ENCODE data around the gene LYRM4. TPM values are rescaled to one million over a fixed set of nuclear protein-coding genes. Genes with fewer than 3 reads are reported as not detected.
A peak's percentile ranks its signal among the peaks of the same experiment; 100 is the strongest.

The LYRM4 gene
- total RNA-seq, 1 donor from 2014 or later: 39.3 TPM

DNA sequence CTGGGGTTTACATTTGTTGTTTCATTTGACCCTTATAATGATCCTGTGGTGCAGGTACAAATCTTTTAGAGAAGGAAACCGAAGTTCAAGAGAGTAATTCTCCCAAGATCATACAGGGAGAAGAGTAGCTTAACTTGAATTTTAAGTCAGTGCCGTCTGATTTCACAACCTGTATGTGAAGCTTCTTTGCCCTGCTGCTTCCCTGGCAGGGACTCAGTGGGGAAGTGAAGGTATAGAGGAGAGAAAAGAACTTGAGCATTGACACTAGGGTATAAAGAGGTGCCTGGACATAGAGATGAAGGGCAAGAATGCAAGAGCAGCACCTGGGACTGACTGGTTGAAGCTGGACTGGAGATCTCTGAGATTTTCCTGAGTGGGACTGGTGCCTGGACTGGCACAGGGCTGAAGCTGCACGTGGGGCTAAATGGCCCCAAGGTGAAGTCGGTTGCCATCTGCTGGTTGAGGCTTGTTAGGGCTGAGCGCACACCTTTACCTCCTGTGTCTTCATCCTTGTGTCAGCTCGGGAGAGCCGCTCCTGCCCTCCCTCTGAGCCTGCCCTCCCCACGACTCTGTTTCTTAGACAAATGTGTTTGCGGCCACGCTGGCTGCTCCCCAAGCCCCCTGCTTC lies 42.4 kb upstream of the LYRM4 start:
- Mint-ChIP-seq H3K4me1 (peaks cover 5% of the 10 kb centered on the region), H3K36me3 (ENCODE audit: low read depth) (no peaks in the 10 kb centered on the region), H3K4me3 (no peak overlapping the region), H3K27ac (ENCODE audit: unreplicated experiment) (no peak overlapping the region), H3K9me3 (no peaks in the 10 kb centered on the region), H3K27me3 (ENCODE audit: low read depth) (no peaks in the 10 kb centered on the region)
- no peak for DNase-seq (ENCODE audit: low read depth, low spot score)
- peak; percentile 59 for TF ChIP-seq CTCF (conservative IDR thresholded peaks at IDR 0.05)

DNA sequence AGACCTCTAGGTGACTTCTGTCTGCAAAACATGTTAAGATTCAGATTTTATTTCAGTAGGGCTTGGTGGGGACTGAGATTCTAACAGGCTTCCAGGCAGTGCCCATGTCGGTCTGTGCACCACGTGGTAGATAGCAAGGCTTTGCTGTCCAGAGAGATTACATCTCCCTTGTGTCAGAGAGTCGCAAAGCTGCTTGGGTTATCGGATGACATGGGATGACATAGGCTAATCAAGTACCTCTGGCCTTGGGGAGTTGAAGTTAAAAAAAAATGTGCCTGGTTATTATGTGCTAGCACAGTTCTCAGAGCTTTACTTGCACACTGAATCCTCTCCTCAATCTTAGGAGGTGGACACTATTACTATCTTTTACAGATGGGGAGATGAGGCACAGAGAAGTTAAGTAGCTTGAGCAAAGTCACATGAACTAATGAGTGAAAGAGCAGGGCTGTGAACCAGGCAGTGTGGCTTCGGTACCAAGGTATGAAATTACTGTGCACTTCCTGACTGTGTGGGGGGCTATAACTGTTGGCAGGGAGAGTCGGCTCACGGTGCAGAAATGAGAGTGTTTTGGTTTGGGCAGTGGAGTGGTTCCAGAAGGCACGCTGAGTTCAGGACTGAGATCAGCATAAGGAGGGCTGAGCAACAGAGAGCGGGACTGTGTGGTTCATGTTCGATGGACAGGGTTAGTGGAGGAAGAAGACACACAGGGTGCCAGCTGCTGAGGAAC lies 41.6 kb upstream of the LYRM4 start:
- peaks cover 5% of the 10 kb centered on the region for H3K4me1 Mint-ChIP-seq

DNA sequence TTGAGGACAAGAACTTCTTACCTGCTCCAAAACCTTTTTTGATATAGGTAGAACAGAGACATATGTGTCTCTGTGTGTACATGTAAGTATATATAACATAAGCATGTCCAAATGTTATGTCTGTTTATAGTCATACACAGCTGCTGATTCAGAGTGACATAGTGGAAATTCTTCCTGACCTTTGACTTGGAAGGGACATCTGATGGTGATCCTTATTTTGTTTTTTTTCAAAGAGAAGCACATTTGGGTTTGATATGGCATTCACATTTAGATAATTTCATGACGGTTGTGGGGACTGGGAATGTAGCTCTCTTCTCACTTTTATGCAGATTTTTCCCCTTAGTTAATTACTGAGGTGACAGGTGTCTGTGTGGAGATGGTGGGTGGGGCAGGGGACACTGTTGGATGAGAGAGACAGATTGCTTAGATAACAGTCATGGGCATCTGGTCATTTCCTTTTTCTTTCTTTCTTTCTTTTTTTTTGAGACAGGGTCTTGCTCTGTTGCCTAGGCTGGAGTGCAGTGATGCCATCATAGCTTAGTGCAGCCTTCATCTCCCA lies 39.5 kb upstream of the LYRM4 start:
- Mint-ChIP-seq H3K36me3 (ENCODE audit: low read depth) (no peaks in the 10 kb centered on the region), H3K27me3 (ENCODE audit: low read depth) (no peaks in the 10 kb centered on the region), H3K4me3 (no peak overlapping the region), H3K27ac (ENCODE audit: unreplicated experiment) (no peak overlapping the region), H3K9me3 (no peaks in the 10 kb centered on the region), H3K4me1 (no peaks in the 10 kb centered on the region)
- no peak for DNase-seq (ENCODE audit: low read depth, low spot score)
- no peak for TF ChIP-seq CTCF (conservative IDR thresholded peaks at IDR 0.05)

More for the DNA sequence above, 41.6 kb upstream of the LYRM4 start:
- Mint-ChIP-seq H3K27ac (ENCODE audit: unreplicated experiment) (no peak overlapping the region), H3K27me3 (ENCODE audit: low read depth) (no peaks in the 10 kb centered on the region), H3K36me3 (ENCODE audit: low read depth) (no peaks in the 10 kb centered on the region), H3K4me3 (no peak overlapping the region), H3K9me3 (no peaks in the 10 kb centered on the region)
- TF ChIP-seq CTCF (conservative IDR thresholded peaks at IDR 0.05): no peak
- no peak for DNase-seq (ENCODE audit: low read depth, low spot score)

- no peak for DNase-seq (ENCODE audit: low read depth, low spot score)
- H3K4me1 Mint-ChIP-seq: peaks cover 9% of the 10 kb centered on the region
- no peaks in the 10 kb centered on the region for H3K36me3 Mint-ChIP-seq (ENCODE audit: low read depth)
- no peak overlapping the region for H3K27ac Mint-ChIP-seq (ENCODE audit: unreplicated experiment)
- no peaks in the 10 kb centered on the region for H3K9me3 Mint-ChIP-seq
- no peaks in the 10 kb centered on the region for H3K27me3 Mint-ChIP-seq (ENCODE audit: low read depth)
- no peak overlapping the region for H3K4me3 Mint-ChIP-seq
- no peak for TF ChIP-seq CTCF (conservative IDR thresholded peaks at IDR 0.05)
These were observed 34.9 kb upstream of the LYRM4 start for GRCh38 chr6:5295623-5296022.

GRCh38 chr6:5294392-5295211 lies 33.9 kb upstream of the LYRM4 start:
- H3K4me3 Mint-ChIP-seq: no peak overlapping the region
- peaks cover 9% of the 10 kb centered on the region for H3K4me1 Mint-ChIP-seq
- H3K27me3 Mint-ChIP-seq (ENCODE audit: low read depth): no peaks in the 10 kb centered on the region
- H3K27ac Mint-ChIP-seq (ENCODE audit: unreplicated experiment): no peak overlapping the region
- H3K9me3 Mint-ChIP-seq: no peaks in the 10 kb centered on the region
- no peak for TF ChIP-seq CTCF (conservative IDR thresholded peaks at IDR 0.05)
- no peak for DNase-seq (ENCODE audit: low read depth, low spot score)
- no peaks in the 10 kb centered on the region for H3K36me3 Mint-ChIP-seq (ENCODE audit: low read depth)

Measured in neural crest cell (in vitro differentiated cells).